Measurements from ENCODE around the gene PAGR1. TPM values are rescaled to one million over a fixed set of nuclear protein-coding genes. Genes with fewer than 3 reads are reported as not detected.

Gene PAGR1
- total and polyA plus RNA-seq, 2 experiments from 2014 or later: 39.3 to 53.4 TPM

DNA sequence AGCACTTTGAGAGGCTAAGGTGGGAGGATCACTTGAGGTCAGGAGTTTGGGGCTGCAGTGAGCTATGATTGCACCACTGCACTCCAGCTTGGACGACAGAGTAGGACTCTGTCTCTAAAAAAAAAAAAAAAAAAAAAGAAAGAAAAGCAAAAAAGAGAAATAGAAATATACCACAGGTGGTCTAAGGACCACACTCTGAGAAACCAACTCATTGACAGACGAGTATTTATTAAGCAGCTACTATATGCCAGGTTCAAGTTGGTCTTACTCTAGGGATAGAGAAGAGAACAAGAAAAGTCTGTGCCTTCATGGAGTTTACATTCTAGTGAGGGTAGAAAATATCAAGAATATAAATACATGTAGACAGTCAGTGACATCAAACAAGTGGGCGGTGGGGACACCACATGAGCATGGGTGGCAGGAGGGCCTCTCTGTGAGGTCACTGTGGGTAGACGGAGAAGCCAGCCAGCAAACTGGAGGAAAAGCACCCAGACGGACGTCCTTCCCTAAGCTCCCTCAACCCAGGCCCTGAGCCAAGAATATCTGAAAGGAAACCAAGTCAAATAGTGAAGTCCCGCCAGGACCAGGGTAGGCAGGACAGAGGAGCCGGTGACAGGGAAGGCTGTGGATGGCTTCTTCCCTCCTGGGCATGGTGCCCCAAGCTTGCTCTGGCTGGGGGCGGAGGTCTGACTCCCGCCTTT, 42.3 kb downstream of the PAGR1 start:
- Histone ChIP-seq H3K4me3 (no peak overlapping the region), H3K9me2 (replicated peaks; ENCODE audit: insufficient read depth) (no peaks in the 10 kb centered on the region), H3K4me1 (ENCODE audit: insufficient read depth) (peaks cover 21% of the 10 kb centered on the region), H3K36me3 (replicated peaks; ENCODE audit: insufficient read depth, low read depth) (no peaks in the 10 kb centered on the region), H3K27ac (no peak overlapping the region), H3K27me3 (no peaks in the 10 kb centered on the region), H3K9me3 (ENCODE audit: low read depth) (no peaks in the 10 kb centered on the region), H3K4me2 (no peak overlapping the region), H3K79me2 (peaks cover 21% of the 10 kb centered on the region), H2AFZ (no peak overlapping the region), H4K20me1 (ENCODE audit: insufficient read depth, poor library complexity, severe bottlenecking) (no peaks in the 10 kb centered on the region)
- no peak for DNase-seq (ENCODE audit: low spot score)
- TF ChIP-seq EZH2 (IDR thresholded peaks at IDR 0.05; ENCODE audit: borderline replicate concordance) (no peak), EZH2phosphoT487 (IDR thresholded peaks at IDR 0.05; ENCODE audit: low read depth, severe bottlenecking, unreplicated experiment) (no peak)
- TF ChIP-seq, protein P1, sequence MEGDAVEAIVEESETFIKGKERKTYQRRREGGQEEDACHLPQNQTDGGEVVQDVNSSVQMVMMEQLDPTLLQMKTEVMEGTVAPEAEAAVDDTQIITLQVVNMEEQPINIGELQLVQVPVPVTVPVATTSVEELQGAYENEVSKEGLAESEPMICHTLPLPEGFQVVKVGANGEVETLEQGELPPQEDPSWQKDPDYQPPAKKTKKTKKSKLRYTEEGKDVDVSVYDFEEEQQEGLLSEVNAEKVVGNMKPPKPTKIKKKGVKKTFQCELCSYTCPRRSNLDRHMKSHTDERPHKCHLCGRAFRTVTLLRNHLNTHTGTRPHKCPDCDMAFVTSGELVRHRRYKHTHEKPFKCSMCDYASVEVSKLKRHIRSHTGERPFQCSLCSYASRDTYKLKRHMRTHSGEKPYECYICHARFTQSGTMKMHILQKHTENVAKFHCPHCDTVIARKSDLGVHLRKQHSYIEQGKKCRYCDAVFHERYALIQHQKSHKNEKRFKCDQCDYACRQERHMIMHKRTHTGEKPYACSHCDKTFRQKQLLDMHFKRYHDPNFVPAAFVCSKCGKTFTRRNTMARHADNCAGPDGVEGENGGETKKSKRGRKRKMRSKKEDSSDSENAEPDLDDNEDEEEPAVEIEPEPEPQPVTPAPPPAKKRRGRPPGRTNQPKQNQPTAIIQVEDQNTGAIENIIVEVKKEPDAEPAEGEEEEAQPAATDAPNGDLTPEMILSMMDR (IDR thresholded peaks at IDR 0.05; ENCODE audit: poor library complexity): no peak
- 90% methylated on average over 10 of the region's 10 CpGs for WGBS (ENCODE audit: low lambda C conversion rate, missing lambda C conversion rate)

DNA sequence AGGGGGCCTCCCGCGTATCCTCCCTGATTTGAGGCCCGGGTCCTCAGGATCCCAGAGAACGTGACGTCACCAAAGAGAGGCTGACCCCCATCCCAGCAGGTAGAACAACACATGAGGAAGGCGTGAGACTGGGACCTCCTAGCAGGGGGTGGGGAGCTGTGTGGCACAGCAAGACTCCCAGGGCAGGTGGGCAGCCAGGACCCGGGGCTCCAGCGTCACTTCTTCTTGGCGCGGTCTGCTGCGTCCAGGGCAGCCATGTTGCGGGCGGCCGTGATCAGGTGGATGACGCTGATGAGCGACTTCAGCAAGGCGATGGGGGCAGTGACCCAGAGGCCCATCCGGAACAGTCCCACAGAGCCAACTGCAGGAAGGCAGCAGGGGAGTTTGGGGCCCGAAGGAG, 43.0 kb downstream of the PAGR1 start:
- no peaks in the 10 kb centered on the region for H3K9me3 ChIP-seq (ENCODE audit: low read depth)

DNA sequence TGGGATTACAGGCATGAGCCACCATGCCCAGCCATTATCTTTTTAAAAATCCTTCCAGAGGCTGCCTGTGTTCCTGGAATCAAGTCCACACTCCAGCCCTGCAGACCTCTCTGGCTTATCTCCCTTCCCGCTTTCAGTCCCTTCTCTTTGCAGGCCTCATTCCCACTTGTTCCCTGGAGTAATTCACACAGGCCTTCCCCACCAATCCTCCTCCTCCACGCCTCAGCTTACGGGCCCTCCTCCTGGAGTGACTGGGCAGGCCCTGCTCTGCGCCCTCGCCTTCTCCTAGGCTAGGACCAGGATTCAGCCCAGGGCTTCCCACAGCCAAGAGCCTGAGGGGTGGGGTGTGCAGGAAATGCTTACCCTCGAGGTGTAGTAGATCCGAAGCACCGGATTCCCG, 44.3 kb downstream of the PAGR1 start:
- H3K9me3 ChIP-seq (ENCODE audit: low read depth): no peaks in the 10 kb centered on the region
- peaks cover 21% of the 10 kb centered on the region for H3K79me2 ChIP-seq
- no peak overlapping the region for H3K27ac ChIP-seq
- WGBS (ENCODE audit: low lambda C conversion rate, missing lambda C conversion rate): 95% methylated on average over 9 of the region's 9 CpGs
- DNase-seq (ENCODE audit: low spot score): no peak
- no peaks in the 10 kb centered on the region for H3K27me3 ChIP-seq
- no peaks in the 10 kb centered on the region for H4K20me1 ChIP-seq (ENCODE audit: insufficient read depth, poor library complexity, severe bottlenecking)
- no peak overlapping the region for H3K4me3 ChIP-seq
- no peaks in the 10 kb centered on the region for H3K36me3 ChIP-seq (replicated peaks; ENCODE audit: insufficient read depth, low read depth)
- TF ChIP-seq, protein P1 (IDR thresholded peaks at IDR 0.05; ENCODE audit: poor library complexity): no peak
- TF ChIP-seq EZH2phosphoT487 (IDR thresholded peaks at IDR 0.05; ENCODE audit: low read depth, severe bottlenecking, unreplicated experiment) (no peak), EZH2 (IDR thresholded peaks at IDR 0.05; ENCODE audit: borderline replicate concordance) (no peak)
- no peak overlapping the region for H3K4me2 ChIP-seq
- H3K9me2 ChIP-seq (replicated peaks; ENCODE audit: insufficient read depth): no peaks in the 10 kb centered on the region
- H3K4me1 ChIP-seq (ENCODE audit: insufficient read depth): peaks cover 21% of the 10 kb centered on the region
- no peak overlapping the region for H2AFZ ChIP-seq

More for the DNA sequence above, 43.0 kb downstream of the PAGR1 start:
- Histone ChIP-seq H3K27me3 (no peaks in the 10 kb centered on the region), H3K79me2 (peaks cover 21% of the 10 kb centered on the region), H3K4me3 (no peak overlapping the region), H3K4me1 (ENCODE audit: insufficient read depth) (peaks cover 21% of the 10 kb centered on the region), H3K9me2 (replicated peaks; ENCODE audit: insufficient read depth) (no peaks in the 10 kb centered on the region), H4K20me1 (ENCODE audit: insufficient read depth, poor library complexity, severe bottlenecking) (no peaks in the 10 kb centered on the region), H3K36me3 (replicated peaks; ENCODE audit: insufficient read depth, low read depth) (no peaks in the 10 kb centered on the region), H2AFZ (no peak overlapping the region), H3K27ac (no peak overlapping the region), H3K4me2 (no peak overlapping the region)
- DNase-seq (ENCODE audit: low spot score): no peak
- 97% methylated on average over 19 of the region's 19 CpGs for WGBS (ENCODE audit: low lambda C conversion rate, missing lambda C conversion rate)
- TF ChIP-seq, protein P1 (IDR thresholded peaks at IDR 0.05; ENCODE audit: poor library complexity): no peak
- TF ChIP-seq EZH2phosphoT487 (IDR thresholded peaks at IDR 0.05; ENCODE audit: low read depth, severe bottlenecking, unreplicated experiment) (no peak), EZH2 (IDR thresholded peaks at IDR 0.05; ENCODE audit: borderline replicate concordance) (no peak)
